Left ventricle myocardium inferior (tissue), 1 donor: ENCODE data around the gene METRN. TPM values are rescaled to one million over a fixed set of nuclear protein-coding genes. Genes with fewer than 3 reads are reported as not detected.

Source experiments
- DNase-seq: peaks from one replicate; pipeline ENCODE4 v3.0.0-alpha.2; 2020
- H3K27ac ChIP-seq: fragments of 200-600 bp; replicated peaks from 2 replicates; pipeline ENCODE4 v1.8.0; 2021
- H3K27me3 ChIP-seq: fragments of 200-600 bp; 2 replicates; pipeline ENCODE4 v1.8.0; 2021; ENCODE audit warnings: low read depth
- H3K36me3 ChIP-seq: fragments of 200-600 bp; 2 replicates; pipeline ENCODE4 v1.8.0; 2021
- H3K4me1 ChIP-seq: fragments of 200-600 bp; 2 replicates; pipeline ENCODE4 v1.8.0; 2021
- H3K4me3 ChIP-seq: fragments of 200-600 bp; 2 replicates; pipeline ENCODE4 v1.8.0; 2021; ENCODE audit warnings: mild to moderate bottlenecking, moderate library complexity
- H3K9me3 ChIP-seq: fragments of 200-600 bp; replicated peaks from 2 replicates; pipeline ENCODE4 v1.8.0; 2021
- CTCF ChIP-seq: fragments of 200-600 bp; IDR thresholded peaks from 2 replicates; pipeline ENCODE4 v1.8.0; 2021; ENCODE audit warnings: antibody characterized with exemption, mild to moderate bottlenecking, borderline replicate concordance
- intact Hi-C: fragments of 100-400 bp; cut with micrococcal nuclease; formaldehyde crosslinking; loops from one replicate; pipeline ENCODE4 v1.11.0; 2022
- total RNA-seq: library from RNA; stranded (reverse); fragmentation: NEBNext Ultra II Directional; extraction: Animal tissue kit (Norgen Biotek cat#: 25700); gene quantifications from one replicate; pipeline ENCODE4 v1.2.1, GENCODE V29; 2021
- donor health status: DM: no; HTN: yes; CAD: no; lungs with severe emphysema.

The METRN gene
- total RNA-seq, 1 donor from 2014 or later, result 62.5 TPM

GRCh38 chr16:698911-699671 is 15.8 kb upstream of the METRN start:
- DNase-seq, result no peak
- Histone ChIP-seq H3K27ac (no peak overlapping the region), H3K4me1 (peaks cover 29% of the 10 kb centered on the region), H3K4me3 (no peak overlapping the region), H3K9me3 (no peaks in the 10 kb centered on the region), H3K27me3 (peaks cover 100% of the 10 kb centered on the region), H3K36me3 (no peaks in the 10 kb centered on the region)
- TF ChIP-seq CTCF, result no peak
- intact Hi-C loops, result no loop called here

- H3K36me3 ChIP-seq, result no peaks in the 10 kb centered on the region
- no peak overlapping the region for H3K27ac ChIP-seq
- peaks cover 99% of the 10 kb centered on the region for H3K27me3 ChIP-seq
- TF ChIP-seq CTCF, result no peak
- no peaks in the 10 kb centered on the region for H3K9me3 ChIP-seq
- no peak overlapping the region for H3K4me3 ChIP-seq
- peaks cover 12% of the 10 kb centered on the region for H3K4me1 ChIP-seq
- no peak for DNase-seq
- intact Hi-C loops, result no loop called here
Measured at GRCh38 chr16:700684-701584, 14.0 kb upstream of the METRN start.

- H3K4me3 ChIP-seq, result no peak overlapping the region
- H3K27me3 ChIP-seq, result peaks cover 99% of the 10 kb centered on the region
- H3K4me1 ChIP-seq, result peaks cover 15% of the 10 kb centered on the region
- H3K36me3 ChIP-seq, result no peaks in the 10 kb centered on the region
- H3K9me3 ChIP-seq, result no peaks in the 10 kb centered on the region
- intact Hi-C loops, result no loop called here
- TF ChIP-seq CTCF, result no peak
- no peak overlapping the region for H3K27ac ChIP-seq
- DNase-seq, result no peak
Measured at GRCh38 chr16:702341-702740, 12.6 kb upstream of the METRN start.

GRCh38 chr16:703406-703805 is 11.5 kb upstream of the METRN start:
- TF ChIP-seq CTCF, result no peak
- DNase-seq, result no peak
- H3K27me3 ChIP-seq, result peaks cover 98% of the 10 kb centered on the region
- H3K4me1 ChIP-seq, result peaks cover 15% of the 10 kb centered on the region
- H3K27ac ChIP-seq, result no peak overlapping the region
- intact Hi-C loops, result no loop called here
- no peaks in the 10 kb centered on the region for H3K36me3 ChIP-seq
- no peak overlapping the region for H3K4me3 ChIP-seq
- no peaks in the 10 kb centered on the region for H3K9me3 ChIP-seq

- Histone ChIP-seq H3K27me3 (peaks cover 98% of the 10 kb centered on the region), H3K9me3 (no peaks in the 10 kb centered on the region), H3K27ac (no peak overlapping the region), H3K4me3 (no peak overlapping the region), H3K4me1 (peaks cover 15% of the 10 kb centered on the region), H3K36me3 (no peaks in the 10 kb centered on the region)
- no peak for DNase-seq
- no peak for TF ChIP-seq CTCF
- intact Hi-C loops, result no loop called here
Measured at GRCh38 chr16:704047-704446, 10.9 kb upstream of the METRN start.
